Measurements from ENCODE around the gene KDF1. TPM values are rescaled to one million over a fixed set of nuclear protein-coding genes. Genes with fewer than 3 reads are reported as not detected.
A peak's percentile ranks its signal among the peaks of the same experiment; 100 is the strongest.

KDF1 gene
- total and polyA plus RNA-seq, 2 of the 13 experiments (the other 11 are each of a cell fraction or from before 2014, with no cell fraction given), result 1.9 to 4.9 TPM

GRCh38 chr1:26910343-26911160 lies 49.7 kb downstream of the KDF1 start (continued):
- TF ChIP-seq SCMH1 (CRISPR knock-in tag; IDR thresholded peaks at IDR 0.05; ENCODE audit: borderline replicate concordance) (no peak), ZNF205 (CRISPR knock-in tag; IDR thresholded peaks at IDR 0.05) (peak; percentile 46; the same call in 1 of the 2 replicates), ARNT (IDR thresholded peaks at IDR 0.05) (no peak), ZNF121 (CRISPR knock-in tag; IDR thresholded peaks at IDR 0.05) (peak; percentile 28; the same call in 1 of the 2 replicates), ZBTB49 (CRISPR knock-in tag; IDR thresholded peaks at IDR 0.05; ENCODE audit: borderline replicate concordance) (no peak), ZNF768 (CRISPR knock-in tag; IDR thresholded peaks at IDR 0.05) (no peak), ZNF891 (CRISPR knock-in tag; IDR thresholded peaks at IDR 0.05) (no peak), ZNF33A (CRISPR knock-in tag; IDR thresholded peaks at IDR 0.05; ENCODE audit: borderline replicate concordance) (peak; percentile 20; the same call in 1 of the 2 replicates), PHF20 (CRISPR knock-in tag; IDR thresholded peaks at IDR 0.05) (no peak), ZNF672 (CRISPR knock-in tag; IDR thresholded peaks at IDR 0.05) (no peak), FOXK1 (CRISPR knock-in tag; IDR thresholded peaks at IDR 0.05; ENCODE audit: borderline replicate concordance, low read depth) (no peak)
- TF ChIP-seq, protein P1, sequence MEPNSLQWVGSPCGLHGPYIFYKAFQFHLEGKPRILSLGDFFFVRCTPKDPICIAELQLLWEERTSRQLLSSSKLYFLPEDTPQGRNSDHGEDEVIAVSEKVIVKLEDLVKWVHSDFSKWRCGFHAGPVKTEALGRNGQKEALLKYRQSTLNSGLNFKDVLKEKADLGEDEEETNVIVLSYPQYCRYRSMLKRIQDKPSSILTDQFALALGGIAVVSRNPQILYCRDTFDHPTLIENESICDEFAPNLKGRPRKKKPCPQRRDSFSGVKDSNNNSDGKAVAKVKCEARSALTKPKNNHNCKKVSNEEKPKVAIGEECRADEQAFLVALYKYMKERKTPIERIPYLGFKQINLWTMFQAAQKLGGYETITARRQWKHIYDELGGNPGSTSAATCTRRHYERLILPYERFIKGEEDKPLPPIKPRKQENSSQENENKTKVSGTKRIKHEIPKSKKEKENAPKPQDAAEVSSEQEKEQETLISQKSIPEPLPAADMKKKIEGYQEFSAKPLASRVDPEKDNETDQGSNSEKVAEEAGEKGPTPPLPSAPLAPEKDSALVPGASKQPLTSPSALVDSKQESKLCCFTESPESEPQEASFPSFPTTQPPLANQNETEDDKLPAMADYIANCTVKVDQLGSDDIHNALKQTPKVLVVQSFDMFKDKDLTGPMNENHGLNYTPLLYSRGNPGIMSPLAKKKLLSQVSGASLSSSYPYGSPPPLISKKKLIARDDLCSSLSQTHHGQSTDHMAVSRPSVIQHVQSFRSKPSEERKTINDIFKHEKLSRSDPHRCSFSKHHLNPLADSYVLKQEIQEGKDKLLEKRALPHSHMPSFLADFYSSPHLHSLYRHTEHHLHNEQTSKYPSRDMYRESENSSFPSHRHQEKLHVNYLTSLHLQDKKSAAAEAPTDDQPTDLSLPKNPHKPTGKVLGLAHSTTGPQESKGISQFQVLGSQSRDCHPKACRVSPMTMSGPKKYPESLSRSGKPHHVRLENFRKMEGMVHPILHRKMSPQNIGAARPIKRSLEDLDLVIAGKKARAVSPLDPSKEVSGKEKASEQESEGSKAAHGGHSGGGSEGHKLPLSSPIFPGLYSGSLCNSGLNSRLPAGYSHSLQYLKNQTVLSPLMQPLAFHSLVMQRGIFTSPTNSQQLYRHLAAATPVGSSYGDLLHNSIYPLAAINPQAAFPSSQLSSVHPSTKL (CRISPR knock-in tag; IDR thresholded peaks at IDR 0.05), result peak; percentile 95
- TF ChIP-seq, protein P2, sequence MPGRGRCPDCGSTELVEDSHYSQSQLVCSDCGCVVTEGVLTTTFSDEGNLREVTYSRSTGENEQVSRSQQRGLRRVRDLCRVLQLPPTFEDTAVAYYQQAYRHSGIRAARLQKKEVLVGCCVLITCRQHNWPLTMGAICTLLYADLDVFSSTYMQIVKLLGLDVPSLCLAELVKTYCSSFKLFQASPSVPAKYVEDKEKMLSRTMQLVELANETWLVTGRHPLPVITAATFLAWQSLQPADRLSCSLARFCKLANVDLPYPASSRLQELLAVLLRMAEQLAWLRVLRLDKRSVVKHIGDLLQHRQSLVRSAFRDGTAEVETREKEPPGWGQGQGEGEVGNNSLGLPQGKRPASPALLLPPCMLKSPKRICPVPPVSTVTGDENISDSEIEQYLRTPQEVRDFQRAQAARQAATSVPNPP (CRISPR knock-in tag; IDR thresholded peaks at IDR 0.05), result no peak; the same call in 1 of the 2 replicates
- TF ChIP-seq, protein P3, sequence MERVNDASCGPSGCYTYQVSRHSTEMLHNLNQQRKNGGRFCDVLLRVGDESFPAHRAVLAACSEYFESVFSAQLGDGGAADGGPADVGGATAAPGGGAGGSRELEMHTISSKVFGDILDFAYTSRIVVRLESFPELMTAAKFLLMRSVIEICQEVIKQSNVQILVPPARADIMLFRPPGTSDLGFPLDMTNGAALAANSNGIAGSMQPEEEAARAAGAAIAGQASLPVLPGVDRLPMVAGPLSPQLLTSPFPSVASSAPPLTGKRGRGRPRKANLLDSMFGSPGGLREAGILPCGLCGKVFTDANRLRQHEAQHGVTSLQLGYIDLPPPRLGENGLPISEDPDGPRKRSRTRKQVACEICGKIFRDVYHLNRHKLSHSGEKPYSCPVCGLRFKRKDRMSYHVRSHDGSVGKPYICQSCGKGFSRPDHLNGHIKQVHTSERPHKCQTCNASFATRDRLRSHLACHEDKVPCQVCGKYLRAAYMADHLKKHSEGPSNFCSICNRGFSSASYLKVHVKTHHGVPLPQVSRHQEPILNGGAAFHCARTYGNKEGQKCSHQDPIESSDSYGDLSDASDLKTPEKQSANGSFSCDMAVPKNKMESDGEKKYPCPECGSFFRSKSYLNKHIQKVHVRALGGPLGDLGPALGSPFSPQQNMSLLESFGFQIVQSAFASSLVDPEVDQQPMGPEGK (CRISPR knock-in tag; IDR thresholded peaks at IDR 0.05), result peak; percentile 89
- TF ChIP-seq, protein P4, sequence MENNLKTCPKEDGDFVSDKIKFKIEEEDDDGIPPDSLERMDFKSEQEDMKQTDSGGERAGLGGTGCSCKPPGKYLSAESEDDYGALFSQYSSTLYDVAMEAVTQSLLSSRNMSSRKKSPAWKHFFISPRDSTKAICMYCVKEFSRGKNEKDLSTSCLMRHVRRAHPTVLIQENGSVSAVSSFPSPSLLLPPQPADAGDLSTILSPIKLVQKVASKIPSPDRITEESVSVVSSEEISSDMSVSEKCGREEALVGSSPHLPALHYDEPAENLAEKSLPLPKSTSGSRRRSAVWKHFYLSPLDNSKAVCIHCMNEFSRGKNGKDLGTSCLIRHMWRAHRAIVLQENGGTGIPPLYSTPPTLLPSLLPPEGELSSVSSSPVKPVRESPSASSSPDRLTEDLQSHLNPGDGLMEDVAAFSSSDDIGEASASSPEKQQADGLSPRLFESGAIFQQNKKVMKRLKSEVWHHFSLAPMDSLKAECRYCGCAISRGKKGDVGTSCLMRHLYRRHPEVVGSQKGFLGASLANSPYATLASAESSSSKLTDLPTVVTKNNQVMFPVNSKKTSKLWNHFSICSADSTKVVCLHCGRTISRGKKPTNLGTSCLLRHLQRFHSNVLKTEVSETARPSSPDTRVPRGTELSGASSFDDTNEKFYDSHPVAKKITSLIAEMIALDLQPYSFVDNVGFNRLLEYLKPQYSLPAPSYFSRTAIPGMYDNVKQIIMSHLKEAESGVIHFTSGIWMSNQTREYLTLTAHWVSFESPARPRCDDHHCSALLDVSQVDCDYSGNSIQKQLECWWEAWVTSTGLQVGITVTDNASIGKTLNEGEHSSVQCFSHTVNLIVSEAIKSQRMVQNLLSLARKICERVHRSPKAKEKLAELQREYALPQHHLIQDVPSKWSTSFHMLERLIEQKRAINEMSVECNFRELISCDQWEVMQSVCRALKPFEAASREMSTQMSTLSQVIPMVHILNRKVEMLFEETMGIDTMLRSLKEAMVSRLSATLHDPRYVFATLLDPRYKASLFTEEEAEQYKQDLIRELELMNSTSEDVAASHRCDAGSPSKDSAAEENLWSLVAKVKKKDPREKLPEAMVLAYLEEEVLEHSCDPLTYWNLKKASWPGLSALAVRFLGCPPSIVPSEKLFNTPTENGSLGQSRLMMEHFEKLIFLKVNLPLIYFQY (CRISPR knock-in tag; IDR thresholded peaks at IDR 0.05; ENCODE audit: borderline replicate concordance), result peak; percentile 84; the same call in 1 of the 2 replicates
